Measurements from ENCODE around the gene SLK. TPM values are rescaled to one million over a fixed set of nuclear protein-coding genes. Genes with fewer than 3 reads are reported as not detected.

SLK gene
- total RNA-seq, 1 donor from 2014 or later, result 27.5 TPM

DNA sequence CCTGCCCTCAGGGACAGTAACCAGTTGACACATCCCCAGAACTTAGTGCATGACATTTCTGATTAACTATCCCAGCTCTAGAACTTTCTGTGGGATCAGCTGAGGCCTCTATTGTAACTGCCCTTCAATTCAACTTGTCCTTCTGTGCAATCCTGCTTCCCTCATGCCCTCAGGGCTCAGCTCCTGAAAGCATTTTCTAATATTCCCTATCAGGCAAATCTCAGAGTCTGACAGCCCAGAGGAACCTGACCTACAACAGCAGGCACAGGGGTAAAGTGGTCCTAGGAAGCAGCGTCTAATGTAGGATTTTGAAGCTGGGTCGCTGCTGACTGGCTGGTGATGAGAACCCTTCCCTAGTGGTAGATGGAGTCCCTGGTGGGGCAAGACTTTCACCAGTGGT is 35.3 kb upstream of the SLK start:
- Mint-ChIP-seq H3K4me1 (ENCODE audit: low read depth, unreplicated experiment) (peaks cover 6% of the 10 kb centered on the region), H3K36me3 (ENCODE audit: low read depth, unreplicated experiment) (no peaks in the 10 kb centered on the region), H3K27ac (ENCODE audit: unreplicated experiment) (no peak overlapping the region), H3K27me3 (ENCODE audit: low read depth, unreplicated experiment) (no peaks in the 10 kb centered on the region), H3K4me3 (ENCODE audit: unreplicated experiment) (no peak overlapping the region), H3K9me3 (ENCODE audit: unreplicated experiment) (peaks cover 3% of the 10 kb centered on the region)
- Histone ChIP-seq H3K27ac (ENCODE audit: low read depth, low read length) (no peak overlapping the region), H3K79me2 (ENCODE audit: insufficient read depth, low read length) (no peaks in the 10 kb centered on the region), H2AFZ (ENCODE audit: low read depth, low read length) (no peak overlapping the region), H3K4me1 (ENCODE audit: insufficient read depth, low read length) (no peaks in the 10 kb centered on the region), H3K9ac (ENCODE audit: low read length) (no peak overlapping the region), H3K27me3 (ENCODE audit: insufficient read depth, low read length) (no peaks in the 10 kb centered on the region), H3K9me3 (ENCODE audit: insufficient read depth, low read depth, low read length) (no peaks in the 10 kb centered on the region), H4K20me1 (ENCODE audit: insufficient read depth, low read length) (no peaks in the 10 kb centered on the region), H3K4me3 (ENCODE audit: insufficient read depth, low read depth, low read length) (no peak overlapping the region), H3K36me3 (ENCODE audit: insufficient read depth, low read length) (no peaks in the 10 kb centered on the region), H3K4me2 (ENCODE audit: low read length) (no peak overlapping the region)
- FAIRE-seq, result no peak
- no peak for TF ChIP-seq EZH2 (IDR thresholded peaks at IDR 0.05; ENCODE audit: insufficient read depth, low read length)
- TF ChIP-seq, protein P1, sequence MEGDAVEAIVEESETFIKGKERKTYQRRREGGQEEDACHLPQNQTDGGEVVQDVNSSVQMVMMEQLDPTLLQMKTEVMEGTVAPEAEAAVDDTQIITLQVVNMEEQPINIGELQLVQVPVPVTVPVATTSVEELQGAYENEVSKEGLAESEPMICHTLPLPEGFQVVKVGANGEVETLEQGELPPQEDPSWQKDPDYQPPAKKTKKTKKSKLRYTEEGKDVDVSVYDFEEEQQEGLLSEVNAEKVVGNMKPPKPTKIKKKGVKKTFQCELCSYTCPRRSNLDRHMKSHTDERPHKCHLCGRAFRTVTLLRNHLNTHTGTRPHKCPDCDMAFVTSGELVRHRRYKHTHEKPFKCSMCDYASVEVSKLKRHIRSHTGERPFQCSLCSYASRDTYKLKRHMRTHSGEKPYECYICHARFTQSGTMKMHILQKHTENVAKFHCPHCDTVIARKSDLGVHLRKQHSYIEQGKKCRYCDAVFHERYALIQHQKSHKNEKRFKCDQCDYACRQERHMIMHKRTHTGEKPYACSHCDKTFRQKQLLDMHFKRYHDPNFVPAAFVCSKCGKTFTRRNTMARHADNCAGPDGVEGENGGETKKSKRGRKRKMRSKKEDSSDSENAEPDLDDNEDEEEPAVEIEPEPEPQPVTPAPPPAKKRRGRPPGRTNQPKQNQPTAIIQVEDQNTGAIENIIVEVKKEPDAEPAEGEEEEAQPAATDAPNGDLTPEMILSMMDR (IDR thresholded peaks at IDR 0.05; ENCODE audit: insufficient read depth, low read depth, low read length), result no peak
- no peak for DNase-seq (ENCODE audit: low read depth)

DNA sequence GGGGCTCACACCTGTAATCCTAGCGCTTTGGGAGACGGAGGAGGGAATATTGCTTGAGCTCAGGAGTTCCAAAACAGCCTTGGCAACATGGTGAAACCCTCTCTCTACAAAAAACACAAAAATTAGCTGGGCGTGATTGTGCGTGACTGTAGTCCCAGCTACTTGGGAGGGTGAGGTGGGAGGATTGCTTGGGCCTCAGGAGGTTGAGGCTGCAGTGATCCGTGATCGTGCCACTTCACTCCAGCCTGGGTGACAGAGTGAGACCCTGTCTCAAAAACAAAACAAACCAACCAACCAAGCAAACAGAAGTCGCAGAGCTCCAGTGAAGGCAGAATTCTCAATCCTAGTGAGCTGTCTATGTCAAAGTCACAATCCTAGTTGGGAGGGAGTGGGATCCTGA is 34.7 kb upstream of the SLK start:
- H3K79me2 ChIP-seq (ENCODE audit: insufficient read depth, low read length), result no peaks in the 10 kb centered on the region
- no peaks in the 10 kb centered on the region for H3K27me3 Mint-ChIP-seq (ENCODE audit: low read depth, unreplicated experiment)
- H3K36me3 Mint-ChIP-seq (ENCODE audit: low read depth, unreplicated experiment), result no peaks in the 10 kb centered on the region
- no peak overlapping the region for H3K27ac Mint-ChIP-seq (ENCODE audit: unreplicated experiment)
- H4K20me1 ChIP-seq (ENCODE audit: insufficient read depth, low read length), result no peaks in the 10 kb centered on the region
- H3K27ac ChIP-seq (ENCODE audit: low read depth, low read length), result no peak overlapping the region
- no peak overlapping the region for H3K9ac ChIP-seq (ENCODE audit: low read length)
- TF ChIP-seq, protein P1 (IDR thresholded peaks at IDR 0.05; ENCODE audit: insufficient read depth, low read depth, low read length), result no peak
- no peak for TF ChIP-seq EZH2 (IDR thresholded peaks at IDR 0.05; ENCODE audit: insufficient read depth, low read length)
- H3K4me1 ChIP-seq (ENCODE audit: insufficient read depth, low read length), result no peaks in the 10 kb centered on the region
- peaks cover 6% of the 10 kb centered on the region for H3K4me1 Mint-ChIP-seq (ENCODE audit: low read depth, unreplicated experiment)
- H3K4me3 ChIP-seq (ENCODE audit: insufficient read depth, low read depth, low read length), result no peak overlapping the region
- no peaks in the 10 kb centered on the region for H3K36me3 ChIP-seq (ENCODE audit: insufficient read depth, low read length)
- no peak for FAIRE-seq
- DNase-seq (ENCODE audit: low read depth), result no peak
- no peaks in the 10 kb centered on the region for H3K9me3 ChIP-seq (ENCODE audit: insufficient read depth, low read depth, low read length)
- peaks cover 3% of the 10 kb centered on the region for H3K9me3 Mint-ChIP-seq (ENCODE audit: unreplicated experiment)
- no peak overlapping the region for H3K4me3 Mint-ChIP-seq (ENCODE audit: unreplicated experiment)
- H3K4me2 ChIP-seq (ENCODE audit: low read length), result no peak overlapping the region
- no peaks in the 10 kb centered on the region for H3K27me3 ChIP-seq (ENCODE audit: insufficient read depth, low read length)
- no peak overlapping the region for H2AFZ ChIP-seq (ENCODE audit: low read depth, low read length)

DNA sequence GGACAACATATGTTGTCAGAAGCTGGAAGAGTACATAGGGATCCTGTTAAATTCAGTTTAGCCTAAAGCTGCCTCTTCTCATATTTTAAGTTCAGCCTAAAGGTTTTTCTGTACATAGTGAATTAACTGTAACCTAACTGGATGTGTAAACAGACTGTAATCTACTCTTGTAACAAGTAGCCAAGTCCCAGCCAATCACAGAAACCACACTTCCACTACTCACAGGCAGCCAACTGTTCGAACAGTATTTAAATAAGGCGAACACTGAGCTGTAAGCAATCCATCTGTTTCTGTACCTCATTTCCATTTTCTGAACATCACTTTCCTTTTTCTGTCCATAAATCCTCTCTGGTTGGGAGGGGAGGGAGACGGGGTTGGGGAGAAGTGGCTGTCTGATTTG is 34.0 kb upstream of the SLK start:
- FAIRE-seq (no peak), DNase-seq (ENCODE audit: low read depth) (no peak)
- no peak for TF ChIP-seq EZH2 (IDR thresholded peaks at IDR 0.05; ENCODE audit: insufficient read depth, low read length)
- TF ChIP-seq, protein P1 (IDR thresholded peaks at IDR 0.05; ENCODE audit: insufficient read depth, low read depth, low read length), result no peak
- peaks cover 2% of the 10 kb centered on the region for H3K27me3 Mint-ChIP-seq (ENCODE audit: low read depth, unreplicated experiment)
- H3K4me1 ChIP-seq (ENCODE audit: insufficient read depth, low read length), result no peaks in the 10 kb centered on the region
- no peak overlapping the region for H3K27ac Mint-ChIP-seq (ENCODE audit: unreplicated experiment)
- no peaks in the 10 kb centered on the region for H3K36me3 Mint-ChIP-seq (ENCODE audit: low read depth, unreplicated experiment)
- H3K79me2 ChIP-seq (ENCODE audit: insufficient read depth, low read length), result no peaks in the 10 kb centered on the region
- no peak overlapping the region for H3K27ac ChIP-seq (ENCODE audit: low read depth, low read length)
- H4K20me1 ChIP-seq (ENCODE audit: insufficient read depth, low read length), result no peaks in the 10 kb centered on the region
- no peak overlapping the region for H3K4me3 Mint-ChIP-seq (ENCODE audit: unreplicated experiment)
- H3K9me3 ChIP-seq (ENCODE audit: insufficient read depth, low read depth, low read length), result no peaks in the 10 kb centered on the region
- no peaks in the 10 kb centered on the region for H3K36me3 ChIP-seq (ENCODE audit: insufficient read depth, low read length)
- H3K9me3 Mint-ChIP-seq (ENCODE audit: unreplicated experiment), result peaks cover 3% of the 10 kb centered on the region
- no peak overlapping the region for H3K4me2 ChIP-seq (ENCODE audit: low read length)
- no peak overlapping the region for H3K4me3 ChIP-seq (ENCODE audit: insufficient read depth, low read depth, low read length)
- H2AFZ ChIP-seq (ENCODE audit: low read depth, low read length), result no peak overlapping the region
- H3K4me1 Mint-ChIP-seq (ENCODE audit: low read depth, unreplicated experiment), result peaks cover 6% of the 10 kb centered on the region
- no peak overlapping the region for H3K9ac ChIP-seq (ENCODE audit: low read length)
- no peaks in the 10 kb centered on the region for H3K27me3 ChIP-seq (ENCODE audit: insufficient read depth, low read length)
